ENCODE results near the gene ANAPC2. TPM values are rescaled to one million over a fixed set of nuclear protein-coding genes. Genes with fewer than 3 reads are reported as not detected.

The ANAPC2 gene
- total RNA-seq, 1 donor from 2014 or later, result 20.5 TPM

GRCh38 chr9:137134191-137134590 lies 54.2 kb downstream of the ANAPC2 start:
- no peak for FAIRE-seq
- TF ChIP-seq CTCF (IDR thresholded peaks at IDR 0.05; ENCODE audit: insufficient read depth, low read length, severe bottlenecking), result no peak
- H3K27me3 ChIP-seq (ENCODE audit: control insufficient read depth, insufficient read depth, low read length), result peaks cover 17% of the 10 kb centered on the region
- DNase-seq (ENCODE audit: low read depth), result no peak
- H3K36me3 ChIP-seq (ENCODE audit: control insufficient read depth, insufficient read depth, low read length), result no peaks in the 10 kb centered on the region
- no peak overlapping the region for H3K4me3 ChIP-seq (ENCODE audit: low read depth, low read length)

GRCh38 chr9:137130176-137130755 lies 58.1 kb downstream of the ANAPC2 start:
- no peaks in the 10 kb centered on the region for H3K27me3 ChIP-seq (ENCODE audit: control insufficient read depth, insufficient read depth, low read length)
- peak overlapping the region; percentile 83 for H3K4me3 ChIP-seq (ENCODE audit: low read depth, low read length)
- no peaks in the 10 kb centered on the region for H3K36me3 ChIP-seq (ENCODE audit: control insufficient read depth, insufficient read depth, low read length)
- no peak for TF ChIP-seq CTCF (IDR thresholded peaks at IDR 0.05; ENCODE audit: insufficient read depth, low read length, severe bottlenecking)
- no peak for DNase-seq (ENCODE audit: low read depth)
- no peak for FAIRE-seq

GRCh38 chr9:137129456-137130175 lies 58.7 kb downstream of the ANAPC2 start:
- FAIRE-seq (no peak), DNase-seq (ENCODE audit: low read depth) (peak; percentile 82)
- no peak for TF ChIP-seq CTCF (IDR thresholded peaks at IDR 0.05; ENCODE audit: insufficient read depth, low read length, severe bottlenecking)
- Histone ChIP-seq H3K4me3 (ENCODE audit: low read depth, low read length) (peak overlapping the region; percentile 83), H3K27me3 (ENCODE audit: control insufficient read depth, insufficient read depth, low read length) (no peaks in the 10 kb centered on the region), H3K36me3 (ENCODE audit: control insufficient read depth, insufficient read depth, low read length) (no peaks in the 10 kb centered on the region)

- no peak for TF ChIP-seq CTCF (IDR thresholded peaks at IDR 0.05; ENCODE audit: insufficient read depth, low read length, severe bottlenecking)
- Histone ChIP-seq H3K36me3 (ENCODE audit: control insufficient read depth, insufficient read depth, low read length) (no peaks in the 10 kb centered on the region), H3K4me3 (ENCODE audit: low read depth, low read length) (peak overlapping the region; percentile 83), H3K27me3 (ENCODE audit: control insufficient read depth, insufficient read depth, low read length) (no peaks in the 10 kb centered on the region)
- FAIRE-seq (no peak), DNase-seq (ENCODE audit: low read depth) (no peak)
These were observed 59.4 kb downstream of the ANAPC2 start for GRCh38 chr9:137128862-137129455.

- Histone ChIP-seq H3K27me3 (ENCODE audit: control insufficient read depth, insufficient read depth, low read length) (no peaks in the 10 kb centered on the region), H3K4me3 (ENCODE audit: low read depth, low read length) (peak overlapping the region; percentile 83), H3K36me3 (ENCODE audit: control insufficient read depth, insufficient read depth, low read length) (no peaks in the 10 kb centered on the region)
- FAIRE-seq (no peak), DNase-seq (ENCODE audit: low read depth) (no peak)
- TF ChIP-seq CTCF (IDR thresholded peaks at IDR 0.05; ENCODE audit: insufficient read depth, low read length, severe bottlenecking), result no peak
These were observed 60.0 kb downstream of the ANAPC2 start for GRCh38 chr9:137128158-137128861.

Data from bronchial epithelial cell (primary cell).